Measurements from ENCODE around the gene TOMM40L.

- TF ChIP-seq CTCF (conservative IDR thresholded peaks at IDR 0.05) (no peak), EZH2 (IDR thresholded peaks at IDR 0.05; ENCODE audit: low read depth) (no peak)
These were observed 37.5 kb upstream of the TOMM40L start for GRCh38 chr1:161188381-161188780.
